ENCODE measurements around the gene LRRN2. TPM values are rescaled to one million over a fixed set of nuclear protein-coding genes. Genes with fewer than 3 reads are reported as not detected.

LRRN2 gene
- polyA plus RNA-seq, 1 of the 3 experiments (the other 2 are of a cell fraction): not detected

- no peak for TF ChIP-seq EP300 (IDR thresholded peaks at IDR 0.05; ENCODE audit: borderline replicate concordance in 1 of 2, low read depth in 1 of 2, low read length in 1 of 2)
- TF ChIP-seq ELF1 (IDR thresholded peaks at IDR 0.05): no peak
- TF ChIP-seq GATA2 (CRISPR knock-in tag; IDR thresholded peaks at IDR 0.05): no peak
- no peak for TF ChIP-seq RAD21 (IDR thresholded peaks at IDR 0.05; ENCODE audit: low read length)
- TF ChIP-seq GABPA (IDR thresholded peaks at IDR 0.05; ENCODE audit: low read depth): no peak
These were observed 74.5 kb downstream of the LRRN2 start (continued) for GRCh38 chr1:204611036-204611435.

GRCh38 chr1:204607910-204608309 lies 77.6 kb downstream of the LRRN2 start:
- no peak overlapping the region for H2AFZ ChIP-seq (ENCODE audit: low read depth)
- TF ChIP-seq CTCF (IDR thresholded peaks at IDR 0.05): no peak
- TF ChIP-seq TAF1 (IDR thresholded peaks at IDR 0.05; ENCODE audit: borderline replicate concordance, low read depth, low read length): no peak
- TF ChIP-seq TCF12 (IDR thresholded peaks at IDR 0.05): no peak
- TF ChIP-seq NFIC (IDR thresholded peaks at IDR 0.05; ENCODE audit: borderline replicate concordance): no peak
- TF ChIP-seq GATA2 (CRISPR knock-in tag; IDR thresholded peaks at IDR 0.05): no peak
- no peak for TF ChIP-seq GABPA (IDR thresholded peaks at IDR 0.05; ENCODE audit: low read depth)
- no peak for TF ChIP-seq IRF3 (IDR thresholded peaks at IDR 0.05; ENCODE audit: low read depth, low read length)
- TF ChIP-seq RFX5 (IDR thresholded peaks at IDR 0.05; ENCODE audit: low read length): no peak
- no peak for TF ChIP-seq POLR2AphosphoS5 (IDR thresholded peaks at IDR 0.05; ENCODE audit: low read depth, low read length)
- TF ChIP-seq SMC3 (IDR thresholded peaks at IDR 0.05; ENCODE audit: low read depth, low read length): no peak
- no peak for TF ChIP-seq USF2 (IDR thresholded peaks at IDR 0.05; ENCODE audit: borderline replicate concordance, low read depth, low read length)
- TF ChIP-seq JUND (IDR thresholded peaks at IDR 0.05): no peak
- no peak for TF ChIP-seq NRF1 (IDR thresholded peaks at IDR 0.05; ENCODE audit: low read depth, low read length)
- no peak for TF ChIP-seq ZBTB33 (IDR thresholded peaks at IDR 0.05; ENCODE audit: borderline replicate concordance, low read depth)
- TF ChIP-seq MXI1 (IDR thresholded peaks at IDR 0.05; ENCODE audit: low read depth, low read length): no peak
- no peak for TF ChIP-seq CHD2 (IDR thresholded peaks at IDR 0.05; ENCODE audit: low read length, partially characterized antibody)
- no peak for TF ChIP-seq TEAD4 (IDR thresholded peaks at IDR 0.05; ENCODE audit: borderline replicate concordance, insufficient read depth)
- H3K4me1 ChIP-seq (ENCODE audit: control insufficient read depth in 1 of 2, insufficient read depth in 2 of 2, low read depth in 1 of 2, low read length in 1 of 2): no peaks in the 10 kb centered on the region
- no peak overlapping the region for H3K27ac ChIP-seq (ENCODE audit: low read depth in 2 of 2, low read length in 1 of 2)
- H4K20me1 ChIP-seq (ENCODE audit: insufficient read depth): no peaks in the 10 kb centered on the region
- POLR2A ChIA-PET: no interaction called here
- no peak overlapping the region for H3K4me2 ChIP-seq
- no peak overlapping the region for H3K9ac ChIP-seq
- H3K4me3 ChIP-seq (ENCODE audit: low read depth in 2 of 2, low read length in 1 of 2): no peak overlapping the region
- no peak for DNase-seq
- no peaks in the 10 kb centered on the region; the same call in 1 of the 2 replicates for H3K27me3 ChIP-seq (ENCODE audit: insufficient read depth)
- H3K9me2 ChIP-seq: no peaks in the 10 kb centered on the region
- H3K9me3 ChIP-seq: no peaks in the 10 kb centered on the region
- no peaks in the 10 kb centered on the region for H3K36me3 ChIP-seq (replicated peaks in 1 of 2; ENCODE audit: control insufficient read depth in 1 of 2, insufficient read depth in 2 of 2, low read length in 1 of 2)
- 56% methylated on average over 6 of the region's 6 CpGs for WGBS (ENCODE audit: low lambda C conversion rate)
- no peaks in the 10 kb centered on the region for H3K79me2 ChIP-seq (ENCODE audit: insufficient read depth)
- CTCF ChIA-PET: interaction anchor here (1.0 to 1.8 kb wide), 6 partner anchors 15 to 199 kb away, joined by 3 to 8 read pairs (median 4); partner anchors contain the start of gene LRRN2
- H3F3A ChIP-seq (replicated peaks; ENCODE audit: insufficient read depth): no peaks in the 10 kb centered on the region
